ENCODE measurements around the gene ELANE.
"Not testable (repeated sequence)": the region's sequence is repeated elsewhere in the genome, so short reads cannot be mapped to it uniquely, and the experiment has no call there.

The ELANE gene

DNA sequence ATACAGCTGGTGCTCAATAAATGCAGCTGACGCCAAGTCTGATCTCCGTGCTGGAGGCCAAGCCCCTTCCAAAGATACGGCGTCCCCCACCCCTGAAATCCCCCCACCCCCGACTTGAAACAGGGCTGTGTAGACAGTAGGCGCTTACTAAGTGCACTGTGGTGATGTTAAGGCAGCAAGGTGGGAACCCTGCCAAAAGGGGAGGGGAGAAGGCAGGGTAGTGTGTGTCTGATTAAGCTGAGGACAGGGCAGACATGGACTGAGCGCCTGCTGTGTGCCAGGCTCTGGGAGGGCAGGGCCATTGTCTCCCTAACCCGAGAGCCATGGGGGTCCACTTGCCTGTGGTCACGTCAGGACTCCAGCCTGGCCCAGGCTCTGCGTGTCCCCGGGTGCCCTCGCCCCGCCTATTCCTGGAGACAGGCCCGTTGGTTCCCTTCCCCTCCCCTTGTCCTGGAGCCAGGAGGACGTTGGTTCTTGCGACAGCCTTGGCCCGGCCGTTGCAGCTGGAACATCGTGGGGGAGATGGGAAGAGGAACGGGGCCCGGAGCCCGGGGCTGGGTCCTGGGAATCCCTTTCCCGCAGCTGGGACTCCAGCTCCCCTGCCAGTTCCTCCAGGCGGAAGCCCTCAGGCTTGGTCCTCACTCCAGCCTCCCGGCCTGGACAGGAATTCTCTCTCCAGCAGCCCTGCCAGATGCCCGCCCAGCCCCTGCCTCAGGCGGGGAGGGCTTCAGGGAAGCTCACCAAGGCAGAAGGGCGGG lies 1.7 kb upstream of the ELANE start:
- ChIA-PET CTCF (interaction anchor here (1.3 to 1.6 kb wide), 2 partner anchors 8 to 13 kb away, joined by 3 to 4 read pairs; no protein-coding TSS in a partner anchor), POLR2A (no interaction called here)
- TF ChIP-seq, protein P1, sequence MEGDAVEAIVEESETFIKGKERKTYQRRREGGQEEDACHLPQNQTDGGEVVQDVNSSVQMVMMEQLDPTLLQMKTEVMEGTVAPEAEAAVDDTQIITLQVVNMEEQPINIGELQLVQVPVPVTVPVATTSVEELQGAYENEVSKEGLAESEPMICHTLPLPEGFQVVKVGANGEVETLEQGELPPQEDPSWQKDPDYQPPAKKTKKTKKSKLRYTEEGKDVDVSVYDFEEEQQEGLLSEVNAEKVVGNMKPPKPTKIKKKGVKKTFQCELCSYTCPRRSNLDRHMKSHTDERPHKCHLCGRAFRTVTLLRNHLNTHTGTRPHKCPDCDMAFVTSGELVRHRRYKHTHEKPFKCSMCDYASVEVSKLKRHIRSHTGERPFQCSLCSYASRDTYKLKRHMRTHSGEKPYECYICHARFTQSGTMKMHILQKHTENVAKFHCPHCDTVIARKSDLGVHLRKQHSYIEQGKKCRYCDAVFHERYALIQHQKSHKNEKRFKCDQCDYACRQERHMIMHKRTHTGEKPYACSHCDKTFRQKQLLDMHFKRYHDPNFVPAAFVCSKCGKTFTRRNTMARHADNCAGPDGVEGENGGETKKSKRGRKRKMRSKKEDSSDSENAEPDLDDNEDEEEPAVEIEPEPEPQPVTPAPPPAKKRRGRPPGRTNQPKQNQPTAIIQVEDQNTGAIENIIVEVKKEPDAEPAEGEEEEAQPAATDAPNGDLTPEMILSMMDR (IDR thresholded peaks at IDR 0.05; ENCODE audit: control extremely low read depth, extremely low read depth, low read depth, missing control alignments): no peak
- no peak for DNase-seq (ENCODE audit: extremely low spot score)

DNA sequence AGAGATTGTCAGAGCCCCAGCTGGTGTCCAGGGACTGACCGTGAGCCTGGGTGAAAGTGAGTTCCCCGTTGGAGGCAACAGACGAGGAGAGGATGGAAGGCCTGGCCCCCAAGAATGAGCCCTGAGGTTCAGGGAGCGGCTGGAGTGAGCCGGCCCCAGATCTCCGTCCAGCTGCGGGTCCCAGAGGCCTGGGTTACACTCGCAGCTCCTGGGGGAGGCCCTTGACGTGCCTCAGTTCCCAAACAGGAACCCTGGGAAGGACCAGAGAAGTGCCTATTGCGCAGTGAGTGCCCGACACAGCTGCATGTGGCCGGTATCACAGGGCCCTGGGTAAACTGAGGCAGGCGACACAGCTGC lies 1.1 kb upstream of the ELANE start:
- POLR2A ChIA-PET: no interaction called here
- TF ChIP-seq, protein P1 (IDR thresholded peaks at IDR 0.05; ENCODE audit: control extremely low read depth, extremely low read depth, low read depth, missing control alignments): no peak
- no peak for DNase-seq (ENCODE audit: extremely low spot score)
- CTCF ChIA-PET: interaction anchor here (1.3 kb wide), 1 partner anchor 13 kb away, joined by 3 read pairs; no protein-coding TSS in a partner anchor

DNA sequence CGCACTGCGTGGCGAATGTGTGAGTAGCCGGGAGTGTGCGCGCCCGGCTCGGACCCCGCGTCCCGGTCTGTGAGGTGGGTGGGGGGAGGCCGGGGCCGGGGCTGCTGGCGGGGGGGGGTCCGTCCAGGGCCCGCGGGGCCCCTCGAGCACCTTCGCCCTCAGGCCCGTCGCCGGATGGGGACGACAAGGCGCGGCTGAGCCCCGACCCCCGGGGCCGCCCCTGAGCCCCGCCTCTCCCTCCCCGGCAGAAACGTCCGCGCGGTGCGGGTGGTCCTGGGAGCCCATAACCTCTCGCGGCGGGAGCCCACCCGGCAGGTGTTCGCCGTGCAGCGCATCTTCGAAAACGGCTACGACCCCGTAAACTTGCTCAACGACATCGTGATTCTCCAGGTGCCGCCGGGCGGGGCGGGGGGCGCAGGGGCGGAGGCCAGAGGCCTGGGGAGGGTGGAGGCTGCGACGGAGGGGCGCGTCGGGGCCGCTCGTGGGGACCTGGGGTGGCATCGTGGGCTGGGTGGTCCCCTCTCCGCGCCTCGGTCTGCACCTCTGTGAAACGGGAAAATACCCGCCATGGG lies 997 bp downstream of the ELANE start:
- TF ChIP-seq, protein P1 (IDR thresholded peaks at IDR 0.05; ENCODE audit: control extremely low read depth, extremely low read depth, low read depth, missing control alignments): no peak
- DNase-seq (ENCODE audit: extremely low spot score): no peak
- ChIA-PET POLR2A (no interaction called here), CTCF (no interaction called here)

DNA sequence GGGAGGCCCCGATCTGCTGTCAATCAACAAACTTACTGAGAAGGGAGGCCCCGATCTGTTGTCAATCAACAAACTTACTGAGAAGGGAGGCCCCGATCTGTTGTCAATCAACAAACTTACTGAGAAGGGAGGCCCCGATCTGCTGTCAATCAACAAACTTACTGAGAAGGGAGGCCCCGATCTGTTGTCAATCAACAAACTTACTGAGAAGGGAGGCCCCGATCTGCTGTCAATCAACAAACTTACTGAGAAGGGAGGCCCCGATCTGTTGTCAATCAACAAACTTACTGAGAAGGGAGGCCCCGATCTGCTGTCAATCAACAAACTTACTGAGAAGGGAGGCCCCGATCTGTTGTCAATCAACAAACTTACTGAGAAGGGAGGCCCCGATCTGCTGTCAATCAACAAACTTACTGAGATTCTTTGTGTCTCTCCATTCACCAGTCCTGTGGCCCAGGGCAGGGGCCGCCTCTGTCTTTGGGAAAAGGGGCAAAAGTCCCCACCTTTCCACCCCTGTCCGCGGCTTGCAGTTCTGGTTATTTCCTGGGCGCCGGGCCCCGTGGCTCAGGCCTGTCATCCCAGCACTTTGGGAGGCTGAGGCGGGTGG lies 1.6 kb downstream of the ELANE start:
- CTCF ChIA-PET; DNase-seq (ENCODE audit: extremely low spot score); POLR2A ChIA-PET: not testable (repeated sequence)

DNA sequence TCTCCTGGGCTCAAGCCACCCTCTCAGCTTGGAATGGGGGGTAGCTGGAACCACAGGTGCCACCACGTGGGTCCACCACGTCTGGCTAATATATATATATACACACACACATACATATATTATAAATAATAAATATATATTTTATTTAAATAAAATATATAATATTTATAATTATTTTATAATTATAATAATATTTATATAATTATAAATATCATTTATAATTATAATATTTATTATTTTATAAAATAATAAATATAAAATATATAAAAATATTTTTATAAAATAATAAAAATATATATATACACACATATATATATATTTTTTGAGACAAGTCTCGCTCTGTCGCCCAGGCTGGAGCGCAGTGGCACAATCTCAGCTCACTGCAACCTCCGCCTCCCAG lies 2.4 kb downstream of the ELANE start:
- POLR2A ChIA-PET: no interaction called here
- DNase-seq (ENCODE audit: extremely low spot score): no peak
- TF ChIP-seq, protein P1 (IDR thresholded peaks at IDR 0.05; ENCODE audit: control extremely low read depth, extremely low read depth, low read depth, missing control alignments): no peak
- CTCF ChIA-PET: interaction anchor here (1.5 kb wide), 1 partner anchor 149 kb away, joined by 3 read pairs; no protein-coding TSS in a partner anchor

DNA sequence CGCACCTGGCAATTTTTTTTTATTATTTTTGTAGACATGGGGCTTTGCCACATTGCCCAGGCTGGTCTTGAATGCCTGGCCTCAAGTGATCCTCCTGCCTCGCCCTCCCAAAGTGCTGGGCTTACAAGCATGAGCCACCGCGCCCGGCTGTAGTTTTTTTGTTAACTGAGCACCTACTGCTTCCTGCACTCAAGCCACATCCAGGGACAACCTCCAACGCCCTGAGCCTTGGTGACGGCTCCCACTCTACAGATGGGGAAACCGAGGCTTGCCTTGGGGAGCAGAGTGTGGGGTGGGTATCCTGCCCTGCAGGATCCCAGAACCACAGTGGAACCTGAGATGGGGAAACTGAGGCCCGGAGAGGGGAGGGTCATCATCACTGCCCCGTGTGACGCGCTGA lies 3.0 kb downstream of the ELANE start:
- POLR2A ChIA-PET: no interaction called here
- CTCF ChIA-PET: interaction anchor here (1.5 to 2.2 kb wide), 3 partner anchors 10 to 149 kb away, joined by 3 to 11 read pairs (median 7); no protein-coding TSS in a partner anchor
- TF ChIP-seq, protein P1 (IDR thresholded peaks at IDR 0.05; ENCODE audit: control extremely low read depth, extremely low read depth, low read depth, missing control alignments): no peak
- no peak for DNase-seq (ENCODE audit: extremely low spot score)

All from GM10248 (cell line).